HCT116 (cell line): ENCODE results near the gene GABBR1. TPM values are rescaled to one million over a fixed set of nuclear protein-coding genes. Genes with fewer than 3 reads are reported as not detected.

Source experiments
- ATAC-seq: fragments of 200-7000 bp; cut with Tn5 transposase; 2 replicates; pipeline ENCODE4 v1.9.1; 2020; ENCODE audit warnings: mild to moderate bottlenecking, moderate library complexity
- BruUV-seq: library from RNA; stranded (reverse); fragments of 400-500 nt; replicated peaks from 2 replicates; lab custom pipeline; 2021; lab: Mats Ljungman, UMichigan
- CTCF ChIA-PET: fragments of 300-600 bp; sonication (Branson Sonifier 250); formaldehyde crosslinking; loops from one replicate; lab custom pipeline; 2021; ENCODE audit warnings: antibody characterized with exemption; lab: Charles Lee
- POLR2A ChIA-PET: fragments of 300-600, 350-600 bp; sonication (Branson Sonifier 250); formaldehyde crosslinking; loops from one replicate; lab custom pipeline; 2021; ENCODE audit warnings: antibody characterized with exemption; lab: Charles Lee
- RAD21 ChIA-PET, 2 experiments: fragments of 300-600 bp; sonication (Branson Sonifier 250); formaldehyde crosslinking; loops; one replicate each; lab custom pipeline; 2023; ENCODE audit warnings: low total read pairs in 2 of 2; ENCODE audit not compliant: uncharacterized antibody in 2 of 2, unreplicated experiment in 2 of 2, low non-redundant PET in 1 of 2; lab: Charles Lee
- DNase-seq: peaks from one replicate; pipeline ENCODE4 v3.0.0-alpha.2; 2010; ENCODE audit warnings: low read depth, low spot score
- H2AFZ ChIP-seq: fragments of 200-600 bp; shearing (Covaris generic), sonication (generic); 2 replicates; pipeline ENCODE4 v1.6.1; 2017; ENCODE audit warnings: low read depth, mixed run types, mixed read lengths, antibody characterized with exemption, low read length; ENCODE audit not compliant: poor library complexity, severe bottlenecking
- H3K27ac ChIP-seq: 2 replicates; pipeline ENCODE4 v1.5.1; 2012; ENCODE audit warnings: low read depth, low read length
- H3K27me3 ChIP-seq: fragments of 200-600 bp; sonication (generic); 2 replicates; pipeline ENCODE4 v1.6.1; 2016; ENCODE audit warnings: mixed run types, low read length, mixed read lengths; ENCODE audit not compliant: insufficient read depth
- H3K36me3 ChIP-seq, 2 experiments: fragments of 200-500 bp in 1 of 2; fragments of 200-600 bp in 1 of 2; sonication (Bioruptor generic) in 1 of 2; sonication (generic) in 1 of 2; 2 replicates each; pipeline versions ENCODE4 v1.5.1 to v1.6.1; 2014 to 2016; ENCODE audit warnings: low read length in 2 of 2, inconsistent platforms in 1 of 2, mixed read lengths in 1 of 2, mixed run types in 1 of 2; ENCODE audit not compliant: insufficient read depth in 2 of 2, control insufficient read depth in 1 of 2
- H3K4me1 ChIP-seq, 2 experiments: fragments of 200-600 bp in 1 of 2; sonication (generic) in 1 of 2; 2 replicates each; pipeline versions ENCODE4 v1.5.1 to v1.6.1; 2012 to 2017; ENCODE audit warnings: low read length in 2 of 2, inconsistent platforms in 1 of 2, mild to moderate bottlenecking in 1 of 2, mixed read lengths in 1 of 2, mixed run types in 1 of 2, moderate library complexity in 1 of 2; ENCODE audit not compliant: insufficient read depth in 2 of 2, control insufficient read depth in 1 of 2
- H3K4me2 ChIP-seq: fragments of 200-600 bp; sonication (generic); 2 replicates; pipeline ENCODE4 v1.6.1; 2017; ENCODE audit warnings: mixed run types, low read length, mixed read lengths
- H3K4me3 ChIP-seq, 2 experiments: fragments of 200-600 bp in 1 of 2; sonication (generic) in 1 of 2; replicated peaks in 1 of 2; 2 replicates each; pipeline ENCODE4 v1.5.1; 2011 to 2016; ENCODE audit warnings: low read length in 2 of 2, control low read depth in 1 of 2, low read depth in 1 of 2, mild to moderate bottlenecking in 1 of 2, mixed read lengths in 1 of 2, mixed run types in 1 of 2
- H3K79me2 ChIP-seq: fragments of 200-600 bp; sonication (generic); 2 replicates; pipeline ENCODE4 v1.6.1; 2017; ENCODE audit warnings: mild to moderate bottlenecking, mixed run types, low read length, moderate library complexity, mixed read lengths; ENCODE audit not compliant: insufficient read depth
- H3K9ac ChIP-seq: fragments of 200-600 bp; sonication (generic); 2 replicates; pipeline ENCODE4 v1.6.1; 2016; ENCODE audit warnings: low read length, mixed read lengths
- H3K9me2 ChIP-seq: fragments of 200-600 bp; sonication (generic), shearing (Covaris generic); 2 replicates; pipeline ENCODE4 v1.6.1; 2017; ENCODE audit warnings: mixed run types, mild to moderate bottlenecking, moderate library complexity; ENCODE audit not compliant: insufficient read depth
- H3K9me3 ChIP-seq, 2 experiments: fragments of 200-500 bp in 1 of 2; fragments of 200-600 bp in 1 of 2; sonication (Bioruptor generic) in 1 of 2; sonication (generic) in 1 of 2; 2 replicates each; pipeline ENCODE4 v1.6.1; 2014 to 2017; ENCODE audit warnings: low read length in 2 of 2, mixed read lengths in 2 of 2, inconsistent platforms in 1 of 2, low read depth in 1 of 2, mild to moderate bottlenecking in 1 of 2, mixed run types in 1 of 2, moderate library complexity in 1 of 2; ENCODE audit not compliant: control insufficient read depth in 1 of 2, insufficient read depth in 1 of 2
- H4K20me1 ChIP-seq: fragments of 200-600 bp; sonication (generic), shearing (Covaris generic); 2 replicates; pipeline ENCODE4 v1.6.1; 2017; ENCODE audit warnings: mixed run types, mild to moderate bottlenecking, moderate library complexity; ENCODE audit not compliant: insufficient read depth
- ATF3 ChIP-seq: IDR thresholded peaks from 2 replicates; pipeline ENCODE4 v1.6.1; 2012
- CEBPB ChIP-seq: IDR thresholded peaks from 2 replicates; pipeline ENCODE4 v1.6.1; 2012; ENCODE audit warnings: low read depth
- JUND ChIP-seq: IDR thresholded peaks from 2 replicates; pipeline ENCODE4 v1.6.1; 2012
- MAX ChIP-seq: IDR thresholded peaks from 2 replicates; pipeline ENCODE4 v1.6.1; 2012
- RAD21 ChIP-seq: IDR thresholded peaks from 2 replicates; pipeline ENCODE4 v1.6.1; 2012; ENCODE audit warnings: low read depth, mild to moderate bottlenecking
- REST ChIP-seq: IDR thresholded peaks from 2 replicates; pipeline ENCODE4 v1.6.1; 2012; ENCODE audit warnings: low read depth
- SIN3A ChIP-seq: IDR thresholded peaks from 2 replicates; pipeline ENCODE4 v1.6.1; 2012; ENCODE audit warnings: low read depth
- SRF ChIP-seq: IDR thresholded peaks from 2 replicates; pipeline ENCODE4 v1.6.1; 2012; ENCODE audit warnings: low read depth
- YY1 ChIP-seq: IDR thresholded peaks from 2 replicates; pipeline ENCODE4 v1.6.1; 2011; ENCODE audit warnings: low read length, low read depth, moderate library complexity, mild to moderate bottlenecking; ENCODE audit not compliant: insufficient replicate concordance; ENCODE audit errors: extremely low read depth
- intact Hi-C: fragments of 100-400 bp; cut with micrococcal nuclease; formaldehyde crosslinking; loops from 2 replicates; pipeline ENCODE4 v1.10.0; 2022
- total RNA-seq: library from RNA; stranded (reverse); gene quantifications from one replicate; pipeline ENCODE4 v1.2.1, GENCODE V29; 2021; ENCODE audit not compliant: unreplicated experiment

The GABBR1 gene
- total RNA-seq, 1 experiment from 2014 or later = 43.4 TPM

GRCh38 chr6:29629571-29629970 lies 3.4 kb downstream of the GABBR1 start:
- Histone ChIP-seq H4K20me1 (no peaks in the 10 kb centered on the region), H3K79me2 (no peaks in the 10 kb centered on the region), H3K4me2 (no peak overlapping the region), H3K27ac (no peak overlapping the region), H3K4me1 (peaks cover 7 to 22% of the 10 kb centered on the region in 2 experiments), H3K9ac (no peak overlapping the region), H3K4me3 (no peak overlapping the region), H2AFZ (no peak overlapping the region), H3K27me3 (no peaks in the 10 kb centered on the region), H3K9me2 (no peaks in the 10 kb centered on the region), H3K9me3 (no peaks in the 10 kb centered on the region), H3K36me3 (0 out of 4 replicates have a peak, but pooled peaks cover 0 to 2% of the 10 kb centered on the region in 2 experiments)
- ChIA-PET POLR2A (no interaction called here), CTCF (interaction anchor here (1.2 kb wide), 1 partner anchor 24 kb away, joined by 3 read pairs; no protein-coding TSS in a partner anchor), RAD21 (interaction anchor here in 1 of 2 experiments (0.6 kb wide), 1 partner anchor 28 kb away, joined by 4 read pairs; no protein-coding TSS in a partner anchor)
- TF ChIP-seq ATF3 (no peak), SIN3A (no peak), REST (no peak), CEBPB (no peak), RAD21 (no peak), YY1 (no peak), SRF (no peak), MAX (no peak), JUND (no peak)
- ATAC-seq (no peak), DNase-seq (no peak)
- intact Hi-C loops = no loop called here
- no TSS peak for BruUV-seq
